GM12891 (cell line): ENCODE measurements around the gene TCAP.

Experiments
- PAX5 ChIP-seq: IDR thresholded peaks from 2 replicates; pipeline ENCODE4 v1.6.1; 2011; ENCODE audit warnings: low read length, moderate library complexity, mild to moderate bottlenecking; ENCODE audit not compliant: insufficient read depth, severe bottlenecking
- POLR2A ChIP-seq: IDR thresholded peaks from 2 replicates; pipeline ENCODE4 v1.6.1; 2011; ENCODE audit warnings: low read depth, low read length, control low read depth
- POLR2AphosphoS5 ChIP-seq: IDR thresholded peaks from 2 replicates; pipeline ENCODE4 v1.6.1; 2011; ENCODE audit warnings: low read depth, low read length, control low read depth
- POU2F2 ChIP-seq: IDR thresholded peaks from 2 replicates; pipeline ENCODE4 v1.6.1; 2011; ENCODE audit warnings: low read depth, mild to moderate bottlenecking, control low read depth, low read length, moderate library complexity
- TAF1 ChIP-seq: IDR thresholded peaks from 2 replicates; pipeline ENCODE4 v1.6.1; 2011; ENCODE audit warnings: low read depth, low read length, control low read depth

GRCh38 chr17:39635614-39636176, 29.5 kb upstream of the TCAP start:
- TF ChIP-seq POLR2AphosphoS5 (no peak), POLR2A (no peak), PAX5 (no peak), TAF1 (no peak), POU2F2 (no peak)
